ENCODE results near the gene THRB. TPM values are rescaled to one million over a fixed set of nuclear protein-coding genes. Genes with fewer than 3 reads are reported as not detected.
A peak's percentile ranks its signal among the peaks of the same experiment; 100 is the strongest.

The THRB gene
- total RNA-seq, 4 donors from 2014 or later, result 9.8 to 52.4 (median 31.3) TPM

DNA sequence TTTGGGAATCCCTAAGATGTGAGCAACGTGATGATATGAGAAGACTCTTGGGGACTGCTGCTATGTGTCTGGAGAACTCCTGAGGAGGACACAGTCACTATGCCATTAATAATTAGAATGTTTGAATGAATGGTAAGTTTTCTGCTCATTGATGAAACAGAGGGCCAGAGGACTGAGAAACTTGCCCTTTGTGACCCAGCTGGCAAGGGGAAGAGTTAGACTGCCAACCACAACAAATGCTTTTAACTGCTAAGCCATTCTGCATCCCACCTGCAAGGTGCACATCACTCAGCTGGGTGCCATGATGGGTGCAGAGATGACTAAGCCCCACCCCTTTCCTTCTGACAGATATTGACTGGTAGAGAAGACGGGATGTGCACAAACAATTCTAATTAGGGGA lies 249.6 kb downstream of the THRB start:
- intact Hi-C loops (cut with DNase I; ENCODE audit: low total_unique reads), result no loop called here
- no peak overlapping the region for H3K4me3 ChIP-seq
- no peaks in the 10 kb centered on the region for H3K9me3 ChIP-seq
- WGBS, 2 donors (ENCODE audit: low coverage in 1 of 2), result 80 to 84% methylated on average over 1 to 2 of the region's 2 CpGs
- H3K36me3 ChIP-seq, result no peaks in the 10 kb centered on the region
- in situ Hi-C loops (cut with MboI; ENCODE audit: low pct_ligation_motif_present in 1 of 4, low pct_unique_long_range_greater_than_20kb in 1 of 4, low sequenced_read_pairs in 3 of 4), result loop anchor here in 3 of 4 donors (25.0 kb wide), 3 partner anchors 233 to 358 kb away; no protein-coding TSS in a partner anchor
- no peaks in the 10 kb centered on the region for H3K27me3 ChIP-seq
- no peak for DNase-seq
- TF ChIP-seq, protein P1, sequence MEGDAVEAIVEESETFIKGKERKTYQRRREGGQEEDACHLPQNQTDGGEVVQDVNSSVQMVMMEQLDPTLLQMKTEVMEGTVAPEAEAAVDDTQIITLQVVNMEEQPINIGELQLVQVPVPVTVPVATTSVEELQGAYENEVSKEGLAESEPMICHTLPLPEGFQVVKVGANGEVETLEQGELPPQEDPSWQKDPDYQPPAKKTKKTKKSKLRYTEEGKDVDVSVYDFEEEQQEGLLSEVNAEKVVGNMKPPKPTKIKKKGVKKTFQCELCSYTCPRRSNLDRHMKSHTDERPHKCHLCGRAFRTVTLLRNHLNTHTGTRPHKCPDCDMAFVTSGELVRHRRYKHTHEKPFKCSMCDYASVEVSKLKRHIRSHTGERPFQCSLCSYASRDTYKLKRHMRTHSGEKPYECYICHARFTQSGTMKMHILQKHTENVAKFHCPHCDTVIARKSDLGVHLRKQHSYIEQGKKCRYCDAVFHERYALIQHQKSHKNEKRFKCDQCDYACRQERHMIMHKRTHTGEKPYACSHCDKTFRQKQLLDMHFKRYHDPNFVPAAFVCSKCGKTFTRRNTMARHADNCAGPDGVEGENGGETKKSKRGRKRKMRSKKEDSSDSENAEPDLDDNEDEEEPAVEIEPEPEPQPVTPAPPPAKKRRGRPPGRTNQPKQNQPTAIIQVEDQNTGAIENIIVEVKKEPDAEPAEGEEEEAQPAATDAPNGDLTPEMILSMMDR (IDR thresholded peaks at IDR 0.05), result no peak
- TF ChIP-seq POLR2A (IDR thresholded peaks at IDR 0.05) (no peak), EP300 (IDR thresholded peaks at IDR 0.05; ENCODE audit: low read depth) (no peak), POLR2AphosphoS5 (IDR thresholded peaks at IDR 0.05) (no peak)
- no peak overlapping the region for H3K27ac ChIP-seq
- peaks cover 0 to 14% (median 2%) of the 10 kb centered on the region in 4 donors for H3K4me1 ChIP-seq

DNA sequence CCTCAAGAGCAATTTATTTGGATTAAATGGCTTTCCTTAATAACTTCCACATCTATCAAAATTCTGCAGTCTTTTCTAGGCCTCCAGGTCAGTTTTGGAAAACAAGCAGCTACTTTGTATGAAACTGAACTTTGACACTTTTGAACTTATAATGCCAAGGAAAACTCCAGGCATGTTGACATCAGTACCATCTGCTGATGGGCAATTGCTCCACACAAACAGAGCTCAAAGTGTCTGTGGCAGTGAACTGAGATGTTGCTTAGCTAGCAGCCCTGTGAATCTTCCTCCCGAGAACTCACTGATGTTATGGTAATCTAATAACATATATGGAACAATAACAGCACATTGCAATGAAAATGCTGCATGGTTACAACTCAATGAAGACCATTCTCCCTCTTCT lies 250.2 kb downstream of the THRB start:
- Histone ChIP-seq H3K4me3 (no peak overlapping the region), H3K27ac (no peak overlapping the region), H3K27me3 (no peaks in the 10 kb centered on the region), H3K9me3 (no peaks in the 10 kb centered on the region), H3K4me1 (peaks cover 0 to 14% (median 2%) of the 10 kb centered on the region in 4 donors), H3K36me3 (no peaks in the 10 kb centered on the region)
- in situ Hi-C loops (cut with MboI; ENCODE audit: low pct_ligation_motif_present in 1 of 4, low pct_unique_long_range_greater_than_20kb in 1 of 4, low sequenced_read_pairs in 3 of 4), result loop anchor here in 3 of 4 donors (25.0 kb wide), 3 partner anchors 232 to 357 kb away; no protein-coding TSS in a partner anchor
- DNase-seq, result no peak
- intact Hi-C loops (cut with DNase I; ENCODE audit: low total_unique reads), result no loop called here
- WGBS, 2 donors (ENCODE audit: low coverage in 1 of 2), result 94 to 100% methylated on average over 1 of the region's 1 CpG
- TF ChIP-seq POLR2AphosphoS5 (IDR thresholded peaks at IDR 0.05) (no peak), EP300 (IDR thresholded peaks at IDR 0.05; ENCODE audit: low read depth) (no peak), POLR2A (IDR thresholded peaks at IDR 0.05) (no peak)
- TF ChIP-seq, protein P1 (IDR thresholded peaks at IDR 0.05), result no peak

DNA sequence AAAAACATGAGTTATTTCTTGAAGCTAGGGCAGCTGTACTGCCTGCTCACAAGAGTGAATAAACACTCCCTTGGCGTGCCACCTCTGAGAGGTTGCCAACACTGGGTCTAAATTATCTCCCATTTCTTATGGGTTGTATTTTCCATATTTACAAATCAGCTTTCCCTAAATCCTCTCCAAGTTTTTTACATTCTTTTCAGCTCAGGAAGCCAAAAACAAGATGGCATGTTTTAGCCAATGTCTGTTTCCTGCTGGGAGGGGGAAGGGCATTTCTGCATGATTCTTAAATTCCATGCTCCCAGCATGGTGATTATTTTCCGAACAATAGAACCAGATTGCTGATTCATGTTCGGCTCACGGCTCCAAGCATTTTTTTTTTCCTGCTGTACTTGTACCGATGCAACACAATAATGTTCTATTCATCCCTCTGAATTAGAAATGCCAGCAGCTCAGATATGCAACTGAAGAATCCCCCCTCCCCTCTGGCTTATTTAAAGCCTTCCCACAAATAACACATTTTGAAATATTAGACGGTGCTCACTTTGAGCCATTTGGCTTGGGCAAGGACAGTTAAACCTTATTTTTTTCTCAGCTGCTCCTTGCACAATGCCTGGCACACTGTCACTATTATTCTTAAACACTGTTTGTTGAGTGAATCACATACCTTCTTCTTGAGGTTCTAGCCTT lies 252.5 kb downstream of the THRB start:
- Histone ChIP-seq H3K36me3 (no peaks in the 10 kb centered on the region), H3K4me3 (no peak overlapping the region), H3K27me3 (no peaks in the 10 kb centered on the region), H3K9me3 (no peaks in the 10 kb centered on the region), H3K27ac (peak overlapping the region in 3 of 4 donors; percentile 3 to 52 (median 38)), H3K4me1 (peaks cover 4 to 29% (median 10%) of the 10 kb centered on the region in 4 donors)
- no peak for TF ChIP-seq EP300 (IDR thresholded peaks at IDR 0.05; ENCODE audit: low read depth)
- TF ChIP-seq, protein P1 (IDR thresholded peaks at IDR 0.05), result no peak
- TF ChIP-seq POLR2AphosphoS5 (IDR thresholded peaks at IDR 0.05), result peak in 2 of 3 donors; percentile 25 to 39
- TF ChIP-seq POLR2A (IDR thresholded peaks at IDR 0.05), result no peak
- intact Hi-C loops (cut with DNase I; ENCODE audit: low total_unique reads), result no loop called here
- WGBS, 2 donors (ENCODE audit: low coverage in 1 of 2), result 55 to 59% methylated on average over 3 to 6 of the region's 6 CpGs
- in situ Hi-C loops (cut with MboI; ENCODE audit: low pct_ligation_motif_present in 1 of 4, low pct_unique_long_range_greater_than_20kb in 1 of 4, low sequenced_read_pairs in 3 of 4), result loop anchor here in 3 of 4 donors (25.0 kb wide), 3 partner anchors 230 to 355 kb away; no protein-coding TSS in a partner anchor
- no peak for DNase-seq

DNA sequence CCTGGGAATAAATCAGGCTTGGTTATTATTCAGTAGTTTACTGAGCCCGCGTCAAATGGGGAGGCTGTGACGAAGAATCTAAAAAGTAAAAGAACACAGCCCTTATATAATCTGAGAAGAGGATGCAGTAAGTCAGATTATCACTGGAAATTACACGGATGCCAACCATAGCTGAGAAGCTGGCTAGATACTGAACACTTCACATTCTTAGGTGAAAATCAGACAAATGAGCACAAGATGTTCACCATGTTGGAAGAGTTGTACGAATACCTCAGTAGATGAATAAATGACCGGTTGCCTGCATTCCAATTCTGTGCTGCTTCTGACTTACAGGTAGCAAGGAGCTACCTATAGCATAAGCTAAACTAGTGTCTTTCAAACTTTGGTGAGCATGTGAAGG lies 254.3 kb downstream of the THRB start:
- Histone ChIP-seq H3K4me1 (peaks cover 4 to 29% (median 10%) of the 10 kb centered on the region in 4 donors), H3K4me3 (no peak overlapping the region), H3K9me3 (no peaks in the 10 kb centered on the region), H3K27me3 (no peaks in the 10 kb centered on the region), H3K27ac (no peak overlapping the region), H3K36me3 (no peaks in the 10 kb centered on the region)
- intact Hi-C loops (cut with DNase I; ENCODE audit: low total_unique reads), result no loop called here
- TF ChIP-seq POLR2A (IDR thresholded peaks at IDR 0.05), result no peak
- TF ChIP-seq, protein P1 (IDR thresholded peaks at IDR 0.05), result no peak
- TF ChIP-seq EP300 (IDR thresholded peaks at IDR 0.05; ENCODE audit: low read depth), result no peak
- TF ChIP-seq POLR2AphosphoS5 (IDR thresholded peaks at IDR 0.05), result no peak
- in situ Hi-C loops (cut with MboI; ENCODE audit: low pct_ligation_motif_present in 1 of 4, low pct_unique_long_range_greater_than_20kb in 1 of 4, low sequenced_read_pairs in 3 of 4), result loop anchor here in 3 of 4 donors (25.0 kb wide), 3 partner anchors 228 to 353 kb away; no protein-coding TSS in a partner anchor
- DNase-seq, result no peak
- 84 to 97% methylated on average over 6 of the region's 6 CpGs for WGBS, 2 donors (ENCODE audit: low coverage in 1 of 2)
